GM21576 (cell line): ENCODE results near the gene MED15.
"Not testable (repeated sequence)": the region's sequence is repeated elsewhere in the genome, so short reads cannot be mapped to it uniquely, and the experiment has no call there.

Experiments
- ATAC-seq: cut with Tn5 transposase; IDR thresholded peaks from one replicate; pipeline ENCODE4 v1.9.1; 2021; ENCODE audit warnings: mild to moderate bottlenecking, moderate library complexity; ENCODE audit not compliant: unreplicated experiment

Gene MED15

DNA sequence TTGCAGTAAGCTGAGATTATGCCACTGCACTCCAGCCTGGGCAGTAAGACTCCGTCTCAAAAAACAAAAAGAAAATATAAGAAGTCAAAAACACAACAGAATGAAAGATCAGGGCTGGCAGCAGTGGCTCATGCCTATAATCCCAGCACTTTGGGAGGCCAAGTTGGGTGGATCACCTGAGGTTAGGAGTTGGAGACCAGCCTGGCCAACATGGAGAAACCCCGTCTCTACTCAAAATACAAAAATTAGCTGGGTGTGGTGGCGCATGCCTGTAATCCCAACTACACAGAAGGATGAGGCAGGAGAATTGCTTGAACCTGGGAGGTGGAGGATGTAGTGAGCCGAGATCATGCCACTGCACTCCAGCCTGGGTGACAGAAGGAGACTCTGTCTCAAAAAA, 87.1 kb downstream of the MED15 start:
- ATAC-seq = not testable (repeated sequence)

- no peak for ATAC-seq
These were observed 88.1 kb downstream of the MED15 start for GRCh38 chr22:20595461-20595860.

DNA sequence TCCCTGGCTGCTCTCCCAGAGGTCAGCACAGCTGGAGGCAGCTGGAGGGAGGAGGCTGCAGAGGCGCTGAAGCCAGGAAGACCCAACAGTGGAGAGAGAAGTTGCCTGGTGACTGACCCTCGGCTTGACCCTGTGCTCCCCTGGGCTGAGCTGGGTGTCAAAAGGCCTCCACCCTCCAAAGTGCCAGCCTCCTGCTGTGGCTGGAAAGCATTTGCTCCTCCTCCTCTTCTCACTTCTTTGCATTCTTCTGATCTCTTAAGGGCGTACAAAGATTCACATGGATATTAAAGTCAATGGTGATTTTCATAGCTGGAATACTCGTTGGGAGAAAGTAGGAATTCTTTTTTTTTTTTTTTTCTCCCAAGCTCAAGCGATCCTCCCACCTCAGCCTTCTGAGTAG, 91.7 kb downstream of the MED15 start:
- no peak for ATAC-seq

GRCh38 chr22:20600137-20600673, 92.8 kb downstream of the MED15 start:
- ATAC-seq = no peak

DNA sequence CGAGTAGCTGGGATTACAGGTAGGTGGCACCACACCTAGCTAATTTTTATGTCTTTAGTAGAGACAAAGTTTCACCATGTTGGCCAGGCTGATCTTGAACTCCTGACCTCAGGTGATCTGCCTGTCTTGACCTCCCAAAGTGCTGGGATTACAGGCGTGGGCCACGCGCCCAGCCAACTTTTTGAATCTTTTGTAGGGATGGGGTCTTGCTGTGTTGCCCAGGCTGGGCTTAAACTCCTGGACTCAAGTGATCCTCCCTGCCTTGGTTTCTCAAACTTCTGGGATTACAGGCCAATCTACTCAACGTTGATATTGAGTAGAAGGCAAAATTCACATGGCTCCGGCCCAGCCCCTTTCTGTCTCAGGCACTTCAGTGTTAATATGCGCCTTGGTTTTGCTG, 93.9 kb downstream of the MED15 start:
- no peak for ATAC-seq

DNA sequence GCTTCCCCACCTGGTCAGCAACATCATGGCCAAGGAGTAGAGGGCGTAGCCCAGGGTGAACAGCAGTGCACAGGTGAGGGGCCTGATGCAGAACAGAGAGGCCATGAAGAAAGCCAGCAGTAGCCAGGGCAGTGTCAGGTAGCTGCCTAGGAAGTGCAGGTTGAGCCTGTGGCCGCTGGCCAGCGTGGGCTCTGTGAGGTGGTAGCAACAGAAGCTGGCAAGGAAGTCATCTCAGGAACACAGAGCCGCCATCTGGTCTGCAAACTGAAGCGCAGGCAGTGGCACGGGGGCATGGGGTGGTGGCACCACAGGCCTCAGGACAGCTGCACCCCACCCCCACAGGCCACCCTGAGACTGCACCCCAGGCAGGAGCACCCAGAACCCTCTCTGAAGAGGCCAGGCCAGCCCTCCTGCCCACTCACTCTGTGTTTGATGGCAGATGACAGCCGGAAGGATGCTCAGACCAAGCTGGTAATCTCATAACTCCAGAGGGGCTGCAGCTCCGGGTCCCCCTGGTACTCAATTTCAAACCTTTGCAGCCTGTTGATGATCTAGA, 95.3 kb downstream of the MED15 start:
- no peak for ATAC-seq

- ATAC-seq = no peak
These were observed 96.8 kb downstream of the MED15 start for GRCh38 chr22:20604092-20604747.

DNA sequence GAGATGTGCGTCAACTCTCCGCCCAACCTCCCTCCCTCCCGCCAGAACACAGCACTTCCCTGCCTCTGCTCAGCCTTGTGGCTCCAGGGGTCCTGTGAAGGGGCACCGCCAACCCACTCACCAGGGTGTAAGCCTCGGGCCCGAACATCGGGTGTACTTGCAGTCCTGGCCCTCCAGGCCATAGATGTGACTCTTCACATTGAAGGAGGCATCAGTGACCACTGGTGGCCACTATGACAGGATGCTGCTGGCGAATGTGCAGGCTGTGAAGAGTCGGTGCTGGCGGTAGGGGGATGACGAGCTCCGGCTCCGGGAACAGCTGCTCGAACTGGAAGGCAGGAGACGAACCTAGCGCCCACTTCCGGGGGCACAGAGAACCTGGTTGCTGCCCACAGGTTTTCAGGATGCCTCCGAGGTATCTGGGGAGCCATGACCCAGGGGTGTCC, 97.4 kb downstream of the MED15 start:
- no peak for ATAC-seq

GRCh38 chr22:20605328-20605727, 97.9 kb downstream of the MED15 start:
- ATAC-seq = no peak

GRCh38 chr22:20606041-20606783, 98.8 kb downstream of the MED15 start:
- ATAC-seq = no peak

DNA sequence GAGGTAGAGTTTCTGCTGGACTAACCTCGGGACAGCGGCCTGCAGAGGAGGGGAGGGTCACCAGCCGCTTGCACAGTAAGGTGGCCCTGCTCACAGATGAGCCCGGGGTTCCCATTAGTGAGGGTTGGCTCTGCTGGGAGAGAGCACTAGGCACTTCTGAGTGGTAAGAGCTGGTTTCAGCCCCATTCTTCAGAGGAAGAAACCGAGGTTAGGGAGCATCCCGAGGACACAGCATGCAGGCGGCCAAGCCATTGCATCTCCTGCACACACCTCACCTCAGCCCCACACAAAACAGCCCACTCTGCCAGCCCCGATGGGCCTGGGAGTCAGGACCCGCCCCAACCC, 99.3 kb downstream of the MED15 start:
- ATAC-seq = no peak

GRCh38 chr22:20607157-20607907, 99.9 kb downstream of the MED15 start:
- ATAC-seq = no peak

- ATAC-seq = no peak
These were observed 102.9 kb downstream of the MED15 start for GRCh38 chr22:20610243-20610686.

DNA sequence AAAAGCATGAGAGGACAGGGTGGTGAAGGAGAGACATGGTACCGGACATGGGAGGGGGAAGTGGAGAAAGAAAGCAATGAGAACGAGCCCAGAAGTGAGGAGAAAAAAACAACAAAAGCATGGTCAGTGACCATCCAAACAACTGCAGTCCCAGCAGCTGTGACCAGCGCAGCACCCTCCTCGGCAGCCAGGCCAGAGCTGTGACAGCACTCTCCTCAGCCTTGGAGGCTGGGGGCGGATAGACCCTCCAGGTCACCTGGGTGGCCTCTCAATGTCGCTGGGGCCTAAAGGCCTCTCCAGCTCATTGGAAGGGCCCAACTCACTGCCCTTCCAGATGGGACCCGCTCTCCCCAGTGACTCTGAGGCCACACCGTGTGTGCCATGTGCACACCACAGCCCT, 103.3 kb downstream of the MED15 start:
- no peak for ATAC-seq

DNA sequence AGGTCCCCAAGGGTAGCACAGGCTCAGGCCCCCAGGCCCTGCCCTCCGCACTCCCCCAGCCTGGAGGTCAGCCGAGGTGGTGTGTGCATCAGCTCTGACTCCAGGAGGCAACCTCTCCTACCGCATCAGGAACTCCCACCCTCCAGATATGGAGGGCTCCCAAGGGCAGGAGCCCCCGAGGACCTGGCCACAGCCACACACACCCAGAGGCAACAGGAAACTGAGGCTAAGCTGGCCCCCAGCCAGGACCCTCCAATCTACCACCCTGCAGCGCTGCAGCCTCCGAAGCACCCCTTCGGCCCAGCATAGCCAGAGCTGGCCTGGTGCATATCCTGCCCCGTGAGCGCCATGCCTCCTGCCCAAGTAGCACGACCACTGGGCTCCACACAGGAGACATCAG, 104.0 kb downstream of the MED15 start:
- no peak for ATAC-seq

GRCh38 chr22:20613301-20613700, 105.9 kb downstream of the MED15 start:
- ATAC-seq = no peak

DNA sequence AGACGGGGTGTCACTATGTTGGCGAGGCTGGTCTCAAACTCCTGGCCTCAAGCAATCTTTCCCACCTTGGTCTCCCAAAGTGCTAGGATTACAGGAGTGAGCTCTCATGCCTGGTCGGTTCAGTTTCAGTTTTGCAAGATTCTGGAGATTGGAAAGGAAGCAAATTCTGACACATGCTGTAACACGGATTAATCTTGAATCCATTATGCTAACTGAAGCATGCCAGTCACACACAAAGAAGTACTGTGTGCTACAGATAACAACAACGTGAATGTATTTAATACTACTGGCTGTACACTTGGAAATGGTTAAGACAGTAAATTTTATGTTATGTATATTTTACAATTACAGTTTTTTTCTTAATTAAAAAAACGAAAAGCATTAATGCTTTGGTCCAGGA, 107.6 kb downstream of the MED15 start:
- no peak for ATAC-seq

GRCh38 chr22:20615533-20616450, 108.4 kb downstream of the MED15 start:
- no peak for ATAC-seq

GRCh38 chr22:20616451-20617043, 109.1 kb downstream of the MED15 start:
- ATAC-seq = no peak

DNA sequence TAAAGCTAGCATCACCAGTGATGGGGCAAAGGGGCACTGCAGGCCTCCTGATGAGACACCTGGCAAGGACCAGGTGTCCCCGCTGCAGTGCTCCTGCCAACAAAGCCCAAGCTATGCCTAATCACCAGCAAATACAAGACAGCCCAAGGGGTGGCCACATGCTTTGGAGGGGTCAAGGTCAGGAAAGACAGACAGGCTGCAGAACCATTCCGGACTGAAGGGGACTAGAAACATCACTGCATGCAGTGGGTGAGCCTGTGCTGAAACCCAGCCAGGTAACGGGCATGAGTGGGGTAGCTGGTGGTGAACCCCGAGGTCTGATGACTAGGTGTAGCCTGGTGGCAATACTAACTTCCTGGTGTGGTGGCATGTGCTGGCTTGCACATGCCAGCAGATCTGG, 111.1 kb downstream of the MED15 start:
- no peak for ATAC-seq
